ENCODE data around the gene IL25.
"Not testable (repeated sequence)": the region's sequence is repeated elsewhere in the genome, so short reads cannot be mapped to it uniquely, and the experiment has no call there.

IL25 gene

GRCh38 chr14:23375527-23376251, 3.1 kb downstream of the IL25 start:
- DNase-seq (ENCODE audit: low read depth) = no peak

GRCh38 chr14:23376482-23377197, 4.0 kb downstream of the IL25 start, which contains the start of gene CMTM5:
Gene CMTM5, plus strand, starts transcription at chr14:23377046. Its CDS starts 206 bp downstream, at chr14:23377252.
- no peak for DNase-seq (ENCODE audit: low read depth)

GRCh38 chr14:23377198-23377550, 4.6 kb downstream of the IL25 start:
- DNase-seq (ENCODE audit: low read depth) = no peak

GRCh38 chr14:23377573-23378563, 5.3 kb downstream of the IL25 start:
- no peak for DNase-seq (ENCODE audit: low read depth)

- DNase-seq (ENCODE audit: low read depth) = no peak
Observed at GRCh38 chr14:23378612-23379220, 6.1 kb downstream of the IL25 start.

- peak; percentile 63 for DNase-seq (ENCODE audit: low read depth)
Observed at GRCh38 chr14:23379366-23380196, 7.0 kb downstream of the IL25 start.

- DNase-seq (ENCODE audit: low read depth) = no peak
Observed at GRCh38 chr14:23380197-23380914, 7.7 kb downstream of the IL25 start.

GRCh38 chr14:23380976-23381375, 8.4 kb downstream of the IL25 start:
- no peak for DNase-seq (ENCODE audit: low read depth)

- no peak for DNase-seq (ENCODE audit: low read depth)
Observed at GRCh38 chr14:23381871-23382270, 9.3 kb downstream of the IL25 start.

- no peak for DNase-seq (ENCODE audit: low read depth)
Observed at GRCh38 chr14:23382276-23382675, 9.7 kb downstream of the IL25 start.

- no peak for DNase-seq (ENCODE audit: low read depth)
Observed at GRCh38 chr14:23382731-23383440, 10.3 kb downstream of the IL25 start.

- no peak for DNase-seq (ENCODE audit: low read depth)
Observed at GRCh38 chr14:23384364-23385080, 11.9 kb downstream of the IL25 start.

GRCh38 chr14:23385244-23385641, 12.6 kb downstream of the IL25 start:
- no peak for DNase-seq (ENCODE audit: low read depth)

- DNase-seq (ENCODE audit: low read depth) = no peak
Observed at GRCh38 chr14:23385642-23386265, 13.1 kb downstream of the IL25 start.

GRCh38 chr14:23386266-23386657, 13.7 kb downstream of the IL25 start:
- DNase-seq (ENCODE audit: low read depth) = not testable (repeated sequence)

- no peak for DNase-seq (ENCODE audit: low read depth)
Observed at GRCh38 chr14:23386999-23387398, 14.4 kb downstream of the IL25 start.

GRCh38 chr14:23387916-23388882, 15.6 kb downstream of the IL25 start:
- no peak for DNase-seq (ENCODE audit: low read depth)
